Uterus (tissue), 4 donors: ENCODE measurements around the gene USP6. TPM values are rescaled to one million over a fixed set of nuclear protein-coding genes. Genes with fewer than 3 reads are reported as not detected.
"Not testable (repeated sequence)": the region's sequence is repeated elsewhere in the genome, so short reads cannot be mapped to it uniquely, and the experiment has no call there.

ENCODE experiments used
- DNase-seq, 2 donors: peaks; one replicate each; pipeline ENCODE4 v3.0.0-alpha.2; 2019 to 2020
- H3K27ac ChIP-seq, 2 donors: fragments of 200-600 bp; sonication (generic); 1 replicate in 1 of 2; 2 replicates in 1 of 2; pipeline ENCODE4 v1.5.1; 2016 to 2018
- H3K27me3 ChIP-seq, 2 donors: fragments of 200-600 bp; sonication (generic); one replicate each; pipeline ENCODE4 v1.5.1; 2018 to 2019; ENCODE audit warnings: control low read depth in 1 of 2
- H3K36me3 ChIP-seq, 2 donors: fragments of 200-600 bp; sonication (generic); one replicate each; pipeline ENCODE4 v1.5.1; 2019; ENCODE audit warnings: control low read depth in 1 of 2
- H3K4me1 ChIP-seq, 2 donors: fragments of 200-600 bp; sonication (generic); one replicate each; pipeline ENCODE4 v1.5.1; 2018 to 2019; ENCODE audit warnings: control low read depth in 1 of 2
- H3K4me3 ChIP-seq, 2 donors: fragments of 200-600 bp; sonication (generic); 1 replicate in 1 of 2; 2 replicates in 1 of 2; pipeline ENCODE4 v1.5.1; 2018 to 2019; ENCODE audit warnings: mild to moderate bottlenecking in 1 of 2
- H3K9me3 ChIP-seq, 2 donors: fragments of 200-600 bp; sonication (generic); one replicate each; pipeline ENCODE4 v1.5.1; 2019; ENCODE audit warnings: control low read depth in 1 of 2
- CTCF ChIP-seq, 4 experiments: fragments of 200-600 bp in 2 of 4; fragments of 450-650 bp in 2 of 4; sonication (generic) in 2 of 4; IDR thresholded peaks; one replicate each; pipeline ENCODE4 v1.5.1; 2016 to 2019; ENCODE audit warnings: antibody characterized with exemption in 4 of 4, mild to moderate bottlenecking in 2 of 4, moderate library complexity in 1 of 4
- POLR2A ChIP-seq, 2 donors: fragments of 450-650 bp; IDR thresholded peaks; one replicate each; pipeline ENCODE4 v1.6.1; 2016; ENCODE audit warnings: antibody characterized with exemption in 2 of 2, mild to moderate bottlenecking in 1 of 2, moderate library complexity in 1 of 2
- intact Hi-C: fragments of 100-400 bp; cut with DNase I; formaldehyde crosslinking; loops from one replicate; pipeline ENCODE4 v1.15.1; 2023; ENCODE audit warnings: low total_unique reads
- small RNA-seq: library from RNA; depleted of rRNA; stranded (forward); fragments of <200 nt; gene quantifications from one replicate; pipeline ENCODE3, GENCODE V24; 2016
- total RNA-seq, 4 donors: library from RNA; depleted of rRNA in 3 of 4; stranded (reverse); fragments of >200 nt in 3 of 4; gene quantifications; one replicate each; pipeline versions ENCODE4 v1.1.0 to v1.2.4, GENCODE V29; 2014 to 2023
- donor health status: DM: yes; HTN: yes; CAD: no.

USP6 gene
- total RNA-seq, 4 donors from 2014 or later: 0.21 to 2.6 (median 0.97) TPM; not detected in 1

GRCh38 chr17:5211458-5211857, 95.6 kb downstream of the USP6 start:
- Histone ChIP-seq H3K36me3 (no peaks in the 10 kb centered on the region), H3K9me3 (no peaks in the 10 kb centered on the region), H3K4me1 (no peaks in the 10 kb centered on the region), H3K4me3 (no peak overlapping the region), H3K27ac (no peak overlapping the region), H3K27me3 (no peaks in the 10 kb centered on the region)
- intact Hi-C loops: no loop called here
- DNase-seq: no peak
- no peak for TF ChIP-seq CTCF (IDR thresholded peaks at IDR 0.05)
- no peak for TF ChIP-seq POLR2A (IDR thresholded peaks at IDR 0.05)

GRCh38 chr17:5217562-5217961, 101.7 kb downstream of the USP6 start:
- H3K4me1 ChIP-seq, H3K9me3 ChIP-seq, intact Hi-C loops, H3K36me3 ChIP-seq, DNase-seq, H3K4me3 ChIP-seq, H3K27me3 ChIP-seq, H3K27ac ChIP-seq: not testable (repeated sequence)

GRCh38 chr17:5219536-5219935, 103.7 kb downstream of the USP6 start:
- TF ChIP-seq CTCF (IDR thresholded peaks at IDR 0.05) (no peak), POLR2A (IDR thresholded peaks at IDR 0.05) (no peak)
- no peak for DNase-seq
- H3K4me1 ChIP-seq: no peaks in the 10 kb centered on the region
- H3K36me3 ChIP-seq: no peaks in the 10 kb centered on the region
- no peaks in the 10 kb centered on the region for H3K9me3 ChIP-seq
- intact Hi-C loops: no loop called here
- no peaks in the 10 kb centered on the region for H3K27me3 ChIP-seq
- no peak overlapping the region for H3K4me3 ChIP-seq
- H3K27ac ChIP-seq: no peak overlapping the region

GRCh38 chr17:5220074-5220473, 104.2 kb downstream of the USP6 start:
- no peak overlapping the region for H3K27ac ChIP-seq
- no peaks in the 10 kb centered on the region for H3K9me3 ChIP-seq
- TF ChIP-seq POLR2A (IDR thresholded peaks at IDR 0.05) (no peak), CTCF (IDR thresholded peaks at IDR 0.05) (no peak)
- no peak overlapping the region for H3K4me3 ChIP-seq
- no peak for DNase-seq
- no peaks in the 10 kb centered on the region for H3K36me3 ChIP-seq
- H3K4me1 ChIP-seq: no peaks in the 10 kb centered on the region
- intact Hi-C loops: no loop called here
- no peaks in the 10 kb centered on the region for H3K27me3 ChIP-seq

- H3K36me3 ChIP-seq, H3K4me3 ChIP-seq, H3K27ac ChIP-seq, H3K9me3 ChIP-seq, intact Hi-C loops, H3K4me1 ChIP-seq, H3K27me3 ChIP-seq, DNase-seq: not testable (repeated sequence)
Measured at GRCh38 chr17:5221912-5222311, 106.1 kb downstream of the USP6 start.

Small RNA genes lying within 50 kb of the gene (small RNA-seq; reads per million reads assigned to genes)
- not detected for gene AC012146.4

Other genes with a start within 250 kb of the USP6 start
- gene C17orf107, start 216.5 kb upstream of the USP6 start, total RNA-seq: 1 to 10 TPM in 3 of 4 donors, not detected in 1; 2.9 to 6.6 (median 3.5) TPM
- gene CHRNE, start 212.9 kb upstream of the USP6 start, total RNA-seq: under 1 TPM in 2 of 4 donors, not detected in 2; 0.79 to 0.83 TPM
- not detected for gene GP1BA, start 183.8 kb upstream of the USP6 start, total RNA-seq
- 10 to 100 TPM in 3 of 4 donors, 1 to 10 TPM in 1; 9.5 to 58.2 (median 42.9) TPM for gene SLC25A11, start 176.0 kb upstream of the USP6 start, total RNA-seq
- gene RNF167, start 175.8 kb upstream of the USP6 start, total RNA-seq: 100 to 1,000 TPM in 1 of 4 donors, 10 to 100 TPM in 3; 14.8 to 100 (median 53.1) TPM
- 100 to 1,000 TPM; 170 to 396 (median 304) TPM for gene PFN1, start 167.5 kb upstream of the USP6 start, total RNA-seq
- 1 to 10 TPM in 3 of 4 donors, not detected in 1; 2.8 to 3.7 (median 3.6) TPM for gene ENO3, start 164.9 kb upstream of the USP6 start, total RNA-seq
- 10 to 100 TPM; 18.4 to 58.3 (median 34.0) TPM for gene SPAG7, start 148.2 kb upstream of the USP6 start, total RNA-seq
- 10 to 100 TPM in 3 of 4 donors, 1 to 10 TPM in 1; 7.3 to 80.8 (median 12.7) TPM for gene CAMTA2, start 128.4 kb upstream of the USP6 start, total RNA-seq
- gene INCA1, start 118.5 kb upstream of the USP6 start, total RNA-seq: 1 to 10 TPM in 1 of 4 donors, not detected in 3; 3.4 TPM
- 100 to 1,000 TPM in 1 of 4 donors, 10 to 100 TPM in 3; 22.9 to 140 (median 30.5) TPM for gene KIF1C, start 118.1 kb upstream of the USP6 start, total RNA-seq
- under 1 TPM in 1 of 4 donors, not detected in 3; 0.55 TPM for gene SLC52A1, start 80.6 kb upstream of the USP6 start, total RNA-seq
- gene ZFP3, start 37.6 kb upstream of the USP6 start, total RNA-seq: 1 to 10 TPM; 1.5 to 8.6 (median 5.3) TPM
- gene ZNF232, start 4.2 kb upstream of the USP6 start, total RNA-seq: 10 to 100 TPM in 1 of 4 donors, 1 to 10 TPM in 2, under 1 TPM in 1; 0.51 to 12.7 (median 6.1) TPM
- 10 to 100 TPM in 3 of 4 donors, 1 to 10 TPM in 1; 7.9 to 43.3 (median 14.3) TPM for gene ZNF594, start 75.8 kb downstream of the USP6 start, total RNA-seq
- gene SCIMP, start 118.8 kb downstream of the USP6 start, total RNA-seq: under 1 TPM in 2 of 4 donors, not detected in 2; 0.62 to 0.91 TPM
- 10 to 100 TPM; 14.9 to 59.7 (median 38.8) TPM for gene RABEP1, start 166.3 kb downstream of the USP6 start, total RNA-seq